T47D (cell line): ENCODE measurements around the gene RPAP2.
"Not testable (repeated sequence)": the region's sequence is repeated elsewhere in the genome, so short reads cannot be mapped to it uniquely, and the experiment has no call there.

Experiments used
- DNase-seq, 2 experiments: peaks; one replicate each; pipeline versions ENCODE4 v3.0.0 to v3.0.0-alpha.2; 2011 to 2012; ENCODE audit warnings: low read depth in 1 of 2, low spot score in 1 of 2
- JUND ChIP-seq: IDR thresholded peaks from 2 replicates; pipeline ENCODE4 v1.6.1; 2012; ENCODE audit warnings: low read depth
- in situ Hi-C: cut with HindIII; loops from 2 replicates; pipeline ENCODE4 v1.10.0; 2016; ENCODE audit warnings: low sequenced_read_pairs, low pct_unique_long_range_greater_than_20kb

Gene RPAP2

DNA sequence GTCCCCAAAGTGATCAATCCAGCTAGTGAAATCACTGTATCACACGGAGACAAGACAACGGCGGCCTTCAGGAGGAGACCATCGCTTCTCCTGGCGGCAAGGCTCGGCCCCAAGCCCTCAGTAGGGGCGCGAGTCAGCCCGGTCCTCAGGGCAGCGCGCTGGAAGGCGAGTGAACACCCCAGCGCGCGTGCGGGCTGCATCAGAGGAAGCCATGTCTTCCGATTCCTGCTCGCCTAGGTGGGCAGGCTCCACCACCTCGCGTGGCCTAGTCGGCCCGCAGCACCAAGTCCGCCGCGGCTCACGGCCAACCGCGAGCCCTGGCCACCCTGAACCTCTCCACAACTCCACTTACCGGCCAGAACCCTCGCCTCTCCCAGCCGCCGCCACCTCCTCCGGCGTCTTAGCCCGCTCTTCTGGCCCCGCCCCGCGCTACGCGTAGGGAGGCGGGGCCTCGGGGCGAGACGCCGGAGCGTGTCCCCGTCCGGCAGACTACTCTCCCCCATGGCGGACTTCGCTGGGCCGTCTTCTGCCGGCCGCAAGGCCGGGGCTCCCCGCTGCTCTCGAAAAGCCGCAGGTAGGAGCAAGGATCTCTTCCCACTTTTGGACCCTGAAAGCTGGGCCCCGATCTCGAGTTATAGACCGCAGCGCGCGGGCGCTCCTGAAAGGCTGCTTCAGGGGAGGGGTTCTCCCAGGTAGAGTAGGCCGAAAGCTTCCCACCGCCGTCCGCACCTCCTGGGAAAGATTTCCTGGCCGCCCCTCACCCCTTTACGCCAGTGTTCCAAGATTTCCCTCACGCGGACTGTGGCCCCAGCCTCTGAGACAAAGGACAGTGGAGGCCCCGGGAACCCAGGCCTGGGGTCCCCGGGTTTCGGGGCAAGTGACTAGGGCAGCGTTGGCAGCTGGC lies at the start of gene RPAP2, which contains the start of gene GLMN:
RPAP2 (plus strand) TSS at position 487 of the 904 bp plus-strand sequence; CDS start at position 502, 15 bp downstream.
GLMN (minus strand) TSS at position 415 of the 904 bp plus-strand sequence. CDS start 988 bp downstream, outside the sequence.
- DNase-seq, result peak; percentile 42 to 86
- in situ Hi-C loops, result no loop called here
- no peak for TF ChIP-seq JUND

- in situ Hi-C loops, DNase-seq: not testable (repeated sequence)
These were observed 44.1 kb upstream of the RPAP2 start for GRCh38 chr1:92254714-92255113.

DNA sequence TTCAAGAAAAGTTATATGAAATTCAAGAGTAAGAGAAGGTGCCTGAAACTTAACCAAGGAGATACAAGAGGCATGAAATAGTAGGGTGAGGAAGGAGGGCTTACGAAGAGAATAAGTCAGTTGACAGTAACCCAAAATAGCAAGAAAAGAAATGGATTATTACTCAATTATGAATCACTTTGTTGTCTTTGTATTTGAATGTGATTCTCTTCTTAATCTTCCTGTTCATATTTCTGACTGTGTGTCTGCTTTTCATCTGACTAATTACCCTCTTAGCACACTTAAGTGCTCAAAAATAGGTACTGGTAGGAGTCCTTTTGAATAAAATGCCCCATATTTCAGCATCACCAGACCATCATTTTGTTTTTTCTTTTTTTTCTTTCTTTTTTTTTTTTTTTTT lies 39.5 kb upstream of the RPAP2 start:
- no peak for TF ChIP-seq JUND
- DNase-seq, result no peak
- in situ Hi-C loops, result no loop called here

DNA sequence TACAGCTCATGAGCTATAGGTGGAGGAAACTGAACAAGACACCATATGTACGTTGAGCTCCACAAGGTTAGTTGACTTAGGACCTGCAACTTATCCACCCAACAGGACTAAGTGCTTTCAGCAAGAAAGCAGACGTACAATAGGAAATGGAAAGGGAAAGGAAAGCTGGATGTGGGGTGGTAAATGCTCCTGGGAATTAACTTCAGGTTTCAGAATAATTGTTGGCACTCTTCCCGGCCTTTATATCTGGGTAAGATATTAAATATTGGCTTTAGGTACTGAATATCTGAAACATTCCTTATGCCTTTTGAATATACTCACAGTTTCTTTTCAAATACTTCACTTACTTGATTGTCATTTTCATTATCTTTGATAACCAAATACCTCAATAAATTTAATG lies 36.3 kb upstream of the RPAP2 start:
- in situ Hi-C loops, result no loop called here
- DNase-seq, result no peak
- TF ChIP-seq JUND, result no peak

DNA sequence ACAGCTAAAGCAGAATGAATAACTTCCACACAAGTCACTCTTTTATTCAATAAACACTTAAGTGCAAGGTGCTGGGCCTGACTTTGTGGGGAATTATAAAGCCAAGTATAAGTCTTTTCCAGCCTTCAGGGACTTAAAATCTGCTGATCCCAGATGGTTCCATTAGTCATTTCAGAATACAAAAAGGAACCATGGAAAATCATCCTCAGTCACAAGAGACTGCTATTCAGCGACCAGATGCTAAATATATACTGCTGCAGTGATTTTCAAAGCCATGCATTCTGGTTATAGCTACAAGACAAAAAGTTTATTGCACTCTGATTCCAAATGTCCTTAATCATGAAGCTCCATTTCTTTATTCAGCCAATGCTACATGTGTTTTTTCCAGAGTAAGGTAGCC lies 25.8 kb upstream of the RPAP2 start:
- in situ Hi-C loops, result no loop called here
- no peak for DNase-seq
- TF ChIP-seq JUND, result no peak

DNA sequence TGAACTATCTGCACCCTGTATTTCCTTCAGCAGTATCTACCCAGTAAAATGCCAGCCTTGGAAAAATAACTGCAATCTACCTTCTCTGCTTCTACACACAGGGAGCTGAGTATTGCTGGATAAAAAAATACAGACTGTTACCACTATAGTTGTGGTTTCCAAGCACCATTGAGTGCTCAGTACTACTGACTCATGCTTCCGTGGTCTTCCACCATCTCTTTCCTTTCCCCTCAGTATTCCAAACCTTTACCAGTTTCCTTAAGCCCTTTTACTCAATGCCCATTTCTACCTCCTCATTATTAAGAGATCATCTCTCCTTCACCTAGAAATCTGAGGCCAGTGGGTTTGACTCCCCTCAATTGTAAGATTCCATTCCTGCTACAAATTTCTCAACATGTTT lies 23.9 kb upstream of the RPAP2 start:
- in situ Hi-C loops, result no loop called here
- TF ChIP-seq JUND, result no peak
- DNase-seq, result no peak

DNA sequence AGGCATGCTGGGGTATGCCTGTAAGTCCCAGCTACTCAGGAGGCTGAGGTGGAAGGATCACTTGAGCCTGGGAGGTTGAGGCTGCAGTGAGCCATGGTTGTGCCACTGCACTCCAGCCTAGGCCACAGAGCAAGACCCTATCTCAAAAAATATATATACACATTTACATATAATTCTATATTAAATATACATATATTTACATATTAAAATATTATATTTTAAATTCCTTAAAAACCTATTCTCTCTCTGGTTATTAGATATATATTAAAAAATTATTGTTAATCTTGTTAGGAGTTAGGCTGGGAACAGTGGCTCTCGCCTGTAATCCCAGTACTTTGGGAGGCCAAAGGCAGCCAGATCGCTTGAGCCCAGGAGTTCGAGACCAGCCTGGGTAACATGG lies 22.8 kb upstream of the RPAP2 start:
- DNase-seq, result no peak
- in situ Hi-C loops, result no loop called here
- no peak for TF ChIP-seq JUND

DNA sequence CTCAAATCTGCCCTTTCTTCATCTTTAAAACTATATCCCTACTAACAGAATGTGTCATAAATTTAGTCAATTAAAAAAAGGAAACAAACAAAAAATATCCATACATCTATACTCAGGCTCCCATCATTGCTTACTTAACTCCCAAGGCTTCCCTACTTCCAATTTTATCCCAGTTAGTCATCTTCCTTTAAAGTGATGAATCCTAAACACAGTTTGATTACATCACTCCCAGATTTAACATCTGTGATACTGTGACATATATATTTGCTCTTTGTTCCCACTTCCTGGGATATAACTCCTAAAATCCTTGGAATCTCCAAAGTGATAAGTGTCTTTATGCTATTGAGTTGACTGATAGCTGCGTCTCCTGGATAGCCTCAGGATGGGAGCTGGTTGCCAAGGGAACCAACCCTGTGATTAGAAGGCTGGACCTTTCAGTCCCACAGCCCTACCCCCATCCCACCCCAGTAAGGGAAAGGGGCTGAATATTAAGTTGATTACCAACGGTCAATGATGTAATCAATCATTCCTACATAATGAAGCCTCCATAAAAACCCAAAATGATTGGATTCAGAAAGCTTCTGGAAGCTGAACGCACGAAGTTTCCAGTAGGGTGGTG lies 21.6 kb upstream of the RPAP2 start:
- TF ChIP-seq JUND, result no peak
- no peak for DNase-seq
- in situ Hi-C loops, result no loop called here

DNA sequence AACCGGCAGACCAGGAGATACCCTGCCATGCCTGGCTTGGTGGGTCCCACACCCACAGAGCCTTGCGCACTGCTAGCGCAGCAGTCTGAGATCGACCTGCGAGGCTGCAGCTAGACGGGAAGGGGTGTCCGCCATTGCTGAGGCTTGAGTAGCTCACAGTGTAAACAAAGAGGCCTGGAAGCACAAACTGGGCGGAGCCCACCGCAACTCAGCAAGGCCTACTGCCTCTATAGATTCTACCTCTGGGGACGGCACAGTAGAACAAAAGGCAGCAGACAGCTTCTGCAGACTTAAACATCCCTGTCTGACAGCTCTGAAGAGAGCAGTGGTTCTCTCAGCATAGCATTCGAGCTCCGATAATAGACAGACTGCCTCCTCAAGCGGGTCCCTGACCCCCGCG lies 19.1 kb upstream of the RPAP2 start:
- DNase-seq, in situ Hi-C loops: not testable (repeated sequence)

DNA sequence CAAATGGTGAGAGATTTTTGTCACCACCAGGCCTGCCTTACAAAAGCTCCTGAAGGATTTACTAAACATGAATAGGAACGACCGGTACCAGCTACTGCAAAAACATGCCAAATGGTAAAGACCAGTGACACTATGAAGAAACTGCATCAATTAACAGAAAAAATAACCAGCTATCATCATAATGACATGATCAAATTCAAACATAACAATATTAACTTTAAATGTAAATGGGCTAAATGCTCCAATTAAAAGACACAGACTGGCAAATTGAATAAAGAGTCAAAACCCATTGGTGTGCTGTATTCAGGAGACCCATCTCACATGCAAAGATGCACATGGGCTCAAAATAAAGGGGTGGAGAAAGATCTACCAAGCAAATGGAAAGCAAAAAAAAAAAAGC lies 17.4 kb upstream of the RPAP2 start:
- DNase-seq, in situ Hi-C loops: not testable (repeated sequence)

GRCh38 chr1:92291372-92291999 lies 7.4 kb upstream of the RPAP2 start:
- in situ Hi-C loops, result no loop called here
- TF ChIP-seq JUND, result no peak
- peak; percentile 9 to 73 for DNase-seq

DNA sequence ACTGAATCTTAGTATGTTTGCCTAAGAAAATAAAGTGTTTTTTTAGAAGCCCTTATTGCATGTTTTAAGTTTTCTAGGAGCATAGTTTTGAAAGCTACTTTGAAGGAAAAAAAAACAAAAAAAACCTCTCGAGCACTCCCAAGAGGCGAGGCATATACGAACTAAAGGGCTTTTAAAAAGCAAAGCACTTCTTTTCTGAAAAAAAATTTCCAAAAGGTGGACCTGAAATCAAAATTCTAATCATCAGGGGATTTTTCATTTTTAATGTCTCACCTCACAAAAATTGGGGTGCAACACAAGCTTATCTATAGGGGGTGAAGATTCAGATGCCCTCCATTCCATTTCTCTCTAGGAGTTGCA lies 666 bp upstream of the RPAP2 start:
- no peak for TF ChIP-seq JUND
- in situ Hi-C loops, result no loop called here
- no peak for DNase-seq

- peak in 1 of 2 experiments; percentile 39 for DNase-seq
- in situ Hi-C loops, result no loop called here
- TF ChIP-seq JUND, result no peak
These were observed 755 bp downstream of the RPAP2 start for GRCh38 chr1:92299477-92300150.
